ENCODE data around the gene HOXA6.

The HOXA6 gene

GRCh38 chr7:27172823-27173510 is 25.4 kb upstream of the HOXA6 start:
- DNase-seq (ENCODE audit: low read depth in 2 of 2): no peak

GRCh38 chr7:27172315-27172774 is 24.8 kb upstream of the HOXA6 start:
- DNase-seq (ENCODE audit: low read depth in 2 of 2): no peak

GRCh38 chr7:27171637-27172314 is 24.2 kb upstream of the HOXA6 start:
- DNase-seq (ENCODE audit: low read depth in 2 of 2): no peak

GRCh38 chr7:27171325-27171636 is 23.7 kb upstream of the HOXA6 start:
- DNase-seq (ENCODE audit: low read depth in 2 of 2): no peak

GRCh38 chr7:27170426-27171324 is 23.1 kb upstream of the HOXA6 start:
- DNase-seq (ENCODE audit: low read depth in 2 of 2): no peak

- DNase-seq (ENCODE audit: low read depth in 2 of 2): no peak
Observed at GRCh38 chr7:27169658-27170425, 22.3 kb upstream of the HOXA6 start.

GRCh38 chr7:27168265-27168947 is 20.8 kb upstream of the HOXA6 start:
- no peak for DNase-seq (ENCODE audit: low read depth in 2 of 2)

GRCh38 chr7:27167916-27168264 is 20.3 kb upstream of the HOXA6 start:
- DNase-seq (ENCODE audit: low read depth in 2 of 2): no peak

GRCh38 chr7:27166531-27167505 is 19.2 kb upstream of the HOXA6 start:
- DNase-seq (ENCODE audit: low read depth in 2 of 2): no peak

GRCh38 chr7:27165996-27166530 is 18.5 kb upstream of the HOXA6 start:
- no peak for DNase-seq (ENCODE audit: low read depth in 2 of 2)

GRCh38 chr7:27165089-27165995 is 17.8 kb upstream of the HOXA6 start, which contains the start of gene HOXA9:
HOXA9 (minus strand) TSS chr7:27165537; CDS start chr7:27165457, 80 bp downstream.
- DNase-seq (ENCODE audit: low read depth in 2 of 2): no peak

- DNase-seq (ENCODE audit: low read depth in 2 of 2): no peak
Observed at GRCh38 chr7:27164367-27165088, 17.0 kb upstream of the HOXA6 start.

- DNase-seq (ENCODE audit: low read depth in 2 of 2): no peak
Observed at GRCh38 chr7:27164045-27164366, 16.4 kb upstream of the HOXA6 start.

GRCh38 chr7:27163288-27164044 is 15.9 kb upstream of the HOXA6 start:
- DNase-seq (ENCODE audit: low read depth in 2 of 2): no peak

- DNase-seq (ENCODE audit: low read depth in 2 of 2): no peak
Observed at GRCh38 chr7:27162561-27163287, 15.2 kb upstream of the HOXA6 start.

- no peak for DNase-seq (ENCODE audit: low read depth in 2 of 2)
Observed at GRCh38 chr7:27161721-27162560, 14.4 kb upstream of the HOXA6 start.

Measured in stimulated activated CD8-positive, alpha-beta memory T cell treated with anti-CD3 and anti-CD28 coated beads, Interleukin-7, amount 100 ng/mL, for 1 hour (primary cell).